Gastroesophageal sphincter (tissue), 4 donors: ENCODE results near the gene GPANK1. TPM values are rescaled to one million over a fixed set of nuclear protein-coding genes. Genes with fewer than 3 reads are reported as not detected.

Source experiments
- ATAC-seq: fragments of 150-250 bp; one replicate; pipeline ENCODE4 v1.9.1; 2016; ENCODE audit warnings: mild to moderate bottlenecking, moderate library complexity
- H3K27ac ChIP-seq, 4 donors: fragments of 200-600 bp; sonication (generic) in 3 of 4; 1 replicate in 3 of 4; 2 replicates in 1 of 4; pipeline ENCODE4 v1.5.1; 2016 to 2019
- H3K27me3 ChIP-seq: fragments of 200-600 bp; sonication (generic); one replicate; pipeline ENCODE4 v1.5.1; 2019
- H3K36me3 ChIP-seq, 2 donors: fragments of 200-600 bp; sonication (generic); one replicate each; pipeline ENCODE4 v1.5.1; 2019; ENCODE audit warnings: control low read depth in 1 of 2
- H3K4me1 ChIP-seq, 3 donors: fragments of 200-600 bp; sonication (generic); 1 replicate in 2 of 3; 2 replicates in 1 of 3; pipeline ENCODE4 v1.5.1; 2016 to 2019; ENCODE audit warnings: control low read depth in 2 of 3
- H3K4me3 ChIP-seq, 2 donors: fragments of 200-600 bp; sonication (generic); one replicate each; pipeline ENCODE4 v1.5.1; 2019; ENCODE audit warnings: mild to moderate bottlenecking in 1 of 2, moderate library complexity in 1 of 2
- H3K9me3 ChIP-seq, 3 donors: fragments of 200-600 bp; sonication (generic); one replicate each; pipeline ENCODE4 v1.5.1; 2017 to 2019; ENCODE audit warnings: control low read depth in 2 of 3
- EP300 ChIP-seq: sonication (generic); formaldehyde crosslinking; IDR thresholded peaks from one replicate; pipeline ENCODE4 v1.6.1; 2017; ENCODE audit warnings: antibody characterized with exemption, mild to moderate bottlenecking
- POLR2A ChIP-seq, 2 donors: fragments of 450-650 bp; IDR thresholded peaks; one replicate each; pipeline ENCODE4 v1.6.1; 2017; ENCODE audit warnings: antibody characterized with exemption in 2 of 2, mild to moderate bottlenecking in 2 of 2, moderate library complexity in 1 of 2
- POLR2AphosphoS5 ChIP-seq: sonication (generic); formaldehyde crosslinking; IDR thresholded peaks from one replicate; pipeline ENCODE4 v1.6.1; 2017; ENCODE audit warnings: antibody characterized with exemption
- WGBS, 2 donors: methylation state at CpG; one replicate each; pipeline ENCODE4 v1.1.5; 2018; ENCODE audit warnings: low coverage in 1 of 2; 5-methylcytosine and 5-hydroxymethylcytosine counted together
- small RNA-seq, 4 donors: library from RNA; depleted of rRNA; stranded (forward); fragments of <200 nt; gene quantifications; one replicate each; pipeline ENCODE3, GENCODE V24; 2016
- total RNA-seq, 4 donors: library from RNA; depleted of rRNA; stranded (reverse); fragments of >200 nt; gene quantifications; one replicate each; pipeline ENCODE4 v1.1.0, GENCODE V29; 2016
- TF ChIP-seq, protein P1 (sequence below), 4 experiments: fragments of 200-600 bp in 2 of 4; fragments of 450-650 bp in 2 of 4; sonication (generic) in 1 of 4; IDR thresholded peaks; one replicate each; pipeline ENCODE4 v1.5.1; 2017 to 2019; ENCODE audit warnings: antibody characterized with exemption in 4 of 4, mild to moderate bottlenecking in 2 of 4, moderate library complexity in 2 of 4

The GPANK1 gene
- total RNA-seq, 4 donors from 2014 or later, result 17.1 to 22.3 (median 17.9) TPM

- no peaks in the 10 kb centered on the region for H3K27me3 ChIP-seq
- H3K9me3 ChIP-seq, result no peaks in the 10 kb centered on the region
- no peak for ATAC-seq
- H3K27ac ChIP-seq, result peak within 1 kb of the TSS in 1 of 4 donors; percentile 44
- TF ChIP-seq, protein P1, sequence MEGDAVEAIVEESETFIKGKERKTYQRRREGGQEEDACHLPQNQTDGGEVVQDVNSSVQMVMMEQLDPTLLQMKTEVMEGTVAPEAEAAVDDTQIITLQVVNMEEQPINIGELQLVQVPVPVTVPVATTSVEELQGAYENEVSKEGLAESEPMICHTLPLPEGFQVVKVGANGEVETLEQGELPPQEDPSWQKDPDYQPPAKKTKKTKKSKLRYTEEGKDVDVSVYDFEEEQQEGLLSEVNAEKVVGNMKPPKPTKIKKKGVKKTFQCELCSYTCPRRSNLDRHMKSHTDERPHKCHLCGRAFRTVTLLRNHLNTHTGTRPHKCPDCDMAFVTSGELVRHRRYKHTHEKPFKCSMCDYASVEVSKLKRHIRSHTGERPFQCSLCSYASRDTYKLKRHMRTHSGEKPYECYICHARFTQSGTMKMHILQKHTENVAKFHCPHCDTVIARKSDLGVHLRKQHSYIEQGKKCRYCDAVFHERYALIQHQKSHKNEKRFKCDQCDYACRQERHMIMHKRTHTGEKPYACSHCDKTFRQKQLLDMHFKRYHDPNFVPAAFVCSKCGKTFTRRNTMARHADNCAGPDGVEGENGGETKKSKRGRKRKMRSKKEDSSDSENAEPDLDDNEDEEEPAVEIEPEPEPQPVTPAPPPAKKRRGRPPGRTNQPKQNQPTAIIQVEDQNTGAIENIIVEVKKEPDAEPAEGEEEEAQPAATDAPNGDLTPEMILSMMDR (IDR thresholded peaks at IDR 0.05), result no peak
- no peak for TF ChIP-seq EP300
- no peak for TF ChIP-seq POLR2A (IDR thresholded peaks at IDR 0.05)
- TF ChIP-seq POLR2AphosphoS5, result no peak
- 51 to 63% methylated on average over 3 to 5 of the region's 6 CpGs for WGBS, 2 donors
- peak within 1 kb of the TSS in 1 of 2 donors; percentile 28 for H3K4me3 ChIP-seq
- H3K36me3 ChIP-seq, result no peaks in the 10 kb centered on the region
- H3K4me1 ChIP-seq, result peaks cover 0 to 4% (median 0%) of the 10 kb centered on the region in 3 donors
Observed at GRCh38 chr6:31614684-31615578, 49.9 kb downstream of the GPANK1 start, which contains the start of gene AIF1. TSS of gene AIF1 (plus strand) at chr6:31615234. CDS start at chr6:31615330, 96 bp downstream.

DNA sequence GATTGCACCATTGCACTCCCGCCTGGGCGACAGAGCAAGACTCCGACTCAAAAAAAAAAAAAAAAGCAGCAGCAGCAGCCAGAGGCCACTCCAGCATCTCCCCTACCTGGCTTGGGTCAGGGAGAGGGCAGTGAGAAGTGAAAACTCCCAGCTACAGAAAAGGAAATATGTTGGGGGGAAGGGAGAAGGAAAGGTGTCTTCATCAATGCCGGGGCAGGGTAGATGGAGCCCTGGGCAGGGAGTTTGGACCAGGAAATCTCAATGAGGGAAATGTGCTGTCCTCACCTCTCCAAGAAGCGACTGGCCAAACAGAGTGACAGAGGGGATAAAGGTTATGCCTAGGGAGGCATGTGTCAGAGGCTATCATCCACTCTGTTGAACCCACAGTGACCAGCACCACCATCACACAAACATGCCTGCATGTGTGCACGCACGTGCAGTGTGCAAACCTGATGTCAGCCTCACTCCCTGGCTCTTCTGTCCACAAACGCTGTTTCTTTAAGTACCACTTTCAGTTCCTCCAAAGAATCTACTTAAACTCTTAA, 50.6 kb downstream of the GPANK1 start:
- H3K4me3 ChIP-seq, result no peak overlapping the region
- ATAC-seq, result no peak
- no peaks in the 10 kb centered on the region for H3K4me1 ChIP-seq
- H3K27ac ChIP-seq, result no peak overlapping the region
- TF ChIP-seq EP300, result no peak
- TF ChIP-seq, protein P1 (IDR thresholded peaks at IDR 0.05), result no peak
- TF ChIP-seq POLR2AphosphoS5, result no peak
- WGBS, 2 donors, result 82 to 84% methylated on average over 3 to 7 of the region's 8 CpGs
- H3K27me3 ChIP-seq, result no peaks in the 10 kb centered on the region
- no peaks in the 10 kb centered on the region for H3K9me3 ChIP-seq
- H3K36me3 ChIP-seq, result no peaks in the 10 kb centered on the region

Small RNA genes within 50 kb of the gene (small RNA-seq; reads per million reads assigned to genes)
- gene MIR4646 (0 to 0.37 (median 0) reads per million in 4 donors), gene MIR6832 (0 reads per million in 4 donors), gene RF00019 (0 reads per million in 4 donors), gene SNORA38 (1.6 to 4.7 (median 3.9) reads per million in 4 donors), gene UQCRHP1 (0 reads per million in 4 donors)

Other genes starting within 250 kb of the GPANK1 start
- 1 to 10 TPM; 1.7 to 4.8 (median 2.0) TPM for gene MICB, start 166.9 kb downstream of the GPANK1 start, total RNA-seq
- not detected for gene MCCD1, start 136.0 kb downstream of the GPANK1 start, total RNA-seq
- 100 to 1,000 TPM; 125 to 327 (median 217) TPM for gene DDX39B, start 123.0 kb downstream of the GPANK1 start, total RNA-seq
- 1 to 10 TPM; 1.3 to 5.7 (median 2.9) TPM for gene ATP6V1G2, start 118.4 kb downstream of the GPANK1 start, total RNA-seq
- gene NFKBIL1, start 117.4 kb downstream of the GPANK1 start, total RNA-seq, result 10 to 100 TPM; 21.3 to 44.2 (median 28.5) TPM
- gene LTA, start 92.7 kb downstream of the GPANK1 start, total RNA-seq, result not detected
- gene TNF, start 89.4 kb downstream of the GPANK1 start, total RNA-seq, result under 1 TPM in 1 of 4 donors, not detected in 3; 0.81 TPM
- gene LTB, start 82.6 kb downstream of the GPANK1 start, total RNA-seq, result under 1 TPM in 1 of 4 donors, not detected in 3; 0.57 TPM
- gene LST1, start 78.7 kb downstream of the GPANK1 start, total RNA-seq, result 1 to 10 TPM; 1.4 to 7.7 (median 6.9) TPM
- gene NCR3, start 72.0 kb downstream of the GPANK1 start, total RNA-seq, result not detected
- 10 to 100 TPM in 3 of 4 donors, 1 to 10 TPM in 1; 5.6 to 46.4 (median 21.3) TPM for gene AIF1, start 49.8 kb downstream of the GPANK1 start, total RNA-seq
- 100 to 1,000 TPM in 1 of 4 donors, 10 to 100 TPM in 3; 47.9 to 137 (median 76.2) TPM for gene PRRC2A, start 44.3 kb downstream of the GPANK1 start, total RNA-seq
- gene BAG6, start 12.3 kb downstream of the GPANK1 start, total RNA-seq, result 100 to 1,000 TPM; 131 to 252 (median 190) TPM
- 1 to 10 TPM in 3 of 4 donors, under 1 TPM in 1; 0.62 to 7.4 (median 3.2) TPM for gene APOM, start 9.1 kb downstream of the GPANK1 start, total RNA-seq
- gene C6orf47, start 4.2 kb downstream of the GPANK1 start, total RNA-seq, result 10 to 100 TPM; 30.0 to 40.0 (median 36.1) TPM
- 100 to 1,000 TPM; 162 to 197 (median 167) TPM for gene CSNK2B, start 1.1 kb upstream of the GPANK1 start, total RNA-seq
- 1 to 10 TPM in 3 of 4 donors, under 1 TPM in 1; 0.10 to 9.3 (median 3.9) TPM for gene LY6G5B, start 5.0 kb upstream of the GPANK1 start, total RNA-seq
- 1 to 10 TPM in 1 of 4 donors, under 1 TPM in 1, not detected in 2; 0.94 to 1.9 TPM for gene LY6G5C, start 16.1 kb upstream of the GPANK1 start, total RNA-seq
- gene ABHD16A, start 38.3 kb upstream of the GPANK1 start, total RNA-seq, result 10 to 100 TPM; 37.4 to 49.8 (median 47.2) TPM
- not detected for gene LY6G6F, start 41.9 kb upstream of the GPANK1 start, total RNA-seq
- gene LY6G6D, start 50.4 kb upstream of the GPANK1 start, total RNA-seq, result not detected
- gene LY6G6C, start 56.7 kb upstream of the GPANK1 start, total RNA-seq, result not detected
- under 1 TPM in 1 of 4 donors, not detected in 3; 0.54 TPM for gene MPIG6B, start 58.4 kb upstream of the GPANK1 start, total RNA-seq
- gene DDAH2, start 64.3 kb upstream of the GPANK1 start, total RNA-seq, result 100 to 1,000 TPM in 2 of 4 donors, 10 to 100 TPM in 2; 75.6 to 127 (median 99.0) TPM
- gene CLIC1, start 71.5 kb upstream of the GPANK1 start, total RNA-seq, result 100 to 1,000 TPM; 191 to 427 (median 276) TPM
- gene MSH5, start 75.0 kb upstream of the GPANK1 start, total RNA-seq, result 10 to 100 TPM in 1 of 4 donors, 1 to 10 TPM in 3; 1.9 to 12.7 (median 6.7) TPM
- 1 to 10 TPM in 1 of 4 donors, under 1 TPM in 1, not detected in 2; 0.93 to 1.1 TPM for gene SAPCD1, start 97.7 kb upstream of the GPANK1 start, total RNA-seq
- gene VWA7, start 112.3 kb upstream of the GPANK1 start, total RNA-seq, result under 1 TPM; 0.12 to 0.54 (median 0.31) TPM
- gene VARS1, start 130.8 kb upstream of the GPANK1 start, total RNA-seq, result 10 to 100 TPM; 25.4 to 50.6 (median 29.9) TPM
- gene LSM2, start 142.0 kb upstream of the GPANK1 start, total RNA-seq, result 10 to 100 TPM; 18.0 to 31.7 (median 28.5) TPM
- 1 to 10 TPM; 1.9 to 3.9 (median 2.6) TPM for gene HSPA1L, start 150.3 kb upstream of the GPANK1 start, total RNA-seq
- gene HSPA1A, start 150.5 kb upstream of the GPANK1 start, total RNA-seq, result 100 to 1,000 TPM; 287 to 496 (median 351) TPM
- gene HSPA1B, start 162.7 kb upstream of the GPANK1 start, total RNA-seq, result 100 to 1,000 TPM; 198 to 260 (median 219) TPM
- gene NEU1, start 197.8 kb upstream of the GPANK1 start, total RNA-seq, result 10 to 100 TPM; 28.2 to 39.1 (median 30.5) TPM
- 1 to 10 TPM in 2 of 4 donors, not detected in 2; 1.1 to 4.5 TPM for gene SLC44A4, start 214.0 kb upstream of the GPANK1 start, total RNA-seq
- gene EHMT2, start 232.7 kb upstream of the GPANK1 start, total RNA-seq, result 10 to 100 TPM; 29.5 to 43.4 (median 35.5) TPM
- 1 to 10 TPM in 2 of 4 donors, under 1 TPM in 2; 0.40 to 2.0 (median 0.86) TPM for gene ZBTB12, start 237.1 kb upstream of the GPANK1 start, total RNA-seq